ENCODE data around the gene DCTN4. TPM values are rescaled to one million over a fixed set of nuclear protein-coding genes. Genes with fewer than 3 reads are reported as not detected.

Gene DCTN4
- total and polyA plus RNA-seq, 2 of the 8 experiments (the other 6 are each of a cell fraction or from before 2014, with no cell fraction given): 20.5 to 42.7 TPM

GRCh38 chr5:150801117-150801927 is 42.5 kb upstream of the DCTN4 start (continued):
- TF ChIP-seq PHF8 (conservative IDR thresholded peaks at IDR 0.05; ENCODE audit: low read depth, low read length) (no peak), JUND (IDR thresholded peaks at IDR 0.05; ENCODE audit: low read length) (no peak), POLR2AphosphoS5 (IDR thresholded peaks at IDR 0.05; ENCODE audit: low read depth, low read length) (no peak), SAP30 (IDR thresholded peaks at IDR 0.05; ENCODE audit: insufficient read depth, insufficient replicate concordance, low read length) (no peak), BRCA1 (IDR thresholded peaks at IDR 0.05; ENCODE audit: low read depth, low read length) (no peak), EZH2 (IDR thresholded peaks at IDR 0.05; ENCODE audit: low read depth, low read length, severe bottlenecking) (no peak), POLR2A (IDR thresholded peaks at IDR 0.05; ENCODE audit: control extremely low read depth in 1 of 2, low read depth in 2 of 2, low read length in 2 of 2) (no peak), SP4 (IDR thresholded peaks at IDR 0.05; ENCODE audit: low read length) (peak; percentile 58; the same call in 1 of the 2 replicates)

All from H1 (cell line).